ENCODE results near the gene PDGFA.

PDGFA gene

DNA sequence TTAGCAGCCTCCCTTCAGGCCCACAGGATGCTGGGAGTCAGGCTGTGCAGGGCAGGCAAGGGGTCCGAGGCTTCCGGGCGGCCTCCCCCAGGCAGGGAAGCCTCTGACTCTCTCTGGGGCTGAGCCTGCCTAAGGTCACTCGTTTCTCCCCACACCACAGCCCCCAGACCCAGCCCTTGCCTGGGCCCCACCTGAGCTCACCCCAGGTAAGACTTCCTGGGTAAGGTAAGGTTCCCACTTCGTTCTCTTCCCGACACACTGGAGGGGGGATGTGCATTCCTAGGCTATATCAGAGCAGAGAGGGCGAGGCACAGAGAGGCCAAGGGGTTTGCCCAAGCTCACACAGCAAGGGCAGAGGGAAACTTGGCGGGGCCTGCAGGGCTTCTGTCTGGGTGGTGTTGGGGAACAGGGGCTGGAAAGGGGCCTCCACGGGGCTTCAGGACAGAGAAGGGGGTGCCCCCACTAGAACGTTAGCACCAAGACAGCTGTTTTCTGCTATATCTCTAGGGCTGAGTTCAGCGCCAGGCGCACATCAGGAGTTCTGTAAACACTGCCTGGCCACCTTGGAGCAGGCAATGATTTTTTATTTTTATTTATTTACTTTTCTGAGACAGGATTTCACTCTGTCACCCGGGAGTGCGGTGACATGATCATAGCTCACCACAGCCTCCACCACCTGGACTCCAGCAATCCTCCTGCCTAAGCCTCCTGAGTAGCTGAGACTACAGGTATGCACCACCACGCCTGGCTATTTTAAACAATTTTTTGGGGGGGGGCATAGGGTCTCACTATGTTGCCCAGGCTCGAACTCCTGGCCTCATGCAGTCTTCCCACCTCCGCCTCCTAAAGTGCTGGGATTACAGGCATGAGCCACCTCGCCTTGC, 24.9 kb upstream of the PDGFA start:
- no peak overlapping the region for H3K4me3 ChIP-seq (ENCODE audit: low read depth, low read length)
- TF ChIP-seq, protein P1, sequence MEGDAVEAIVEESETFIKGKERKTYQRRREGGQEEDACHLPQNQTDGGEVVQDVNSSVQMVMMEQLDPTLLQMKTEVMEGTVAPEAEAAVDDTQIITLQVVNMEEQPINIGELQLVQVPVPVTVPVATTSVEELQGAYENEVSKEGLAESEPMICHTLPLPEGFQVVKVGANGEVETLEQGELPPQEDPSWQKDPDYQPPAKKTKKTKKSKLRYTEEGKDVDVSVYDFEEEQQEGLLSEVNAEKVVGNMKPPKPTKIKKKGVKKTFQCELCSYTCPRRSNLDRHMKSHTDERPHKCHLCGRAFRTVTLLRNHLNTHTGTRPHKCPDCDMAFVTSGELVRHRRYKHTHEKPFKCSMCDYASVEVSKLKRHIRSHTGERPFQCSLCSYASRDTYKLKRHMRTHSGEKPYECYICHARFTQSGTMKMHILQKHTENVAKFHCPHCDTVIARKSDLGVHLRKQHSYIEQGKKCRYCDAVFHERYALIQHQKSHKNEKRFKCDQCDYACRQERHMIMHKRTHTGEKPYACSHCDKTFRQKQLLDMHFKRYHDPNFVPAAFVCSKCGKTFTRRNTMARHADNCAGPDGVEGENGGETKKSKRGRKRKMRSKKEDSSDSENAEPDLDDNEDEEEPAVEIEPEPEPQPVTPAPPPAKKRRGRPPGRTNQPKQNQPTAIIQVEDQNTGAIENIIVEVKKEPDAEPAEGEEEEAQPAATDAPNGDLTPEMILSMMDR (IDR thresholded peaks at IDR 0.05; ENCODE audit: low read depth, low read length) = no peak
- DNase-seq (ENCODE audit: low read depth, low spot score) = no peak
- in situ Hi-C loops (cut with HindIII; ENCODE audit: low sequenced_read_pairs) = no loop called here

DNA sequence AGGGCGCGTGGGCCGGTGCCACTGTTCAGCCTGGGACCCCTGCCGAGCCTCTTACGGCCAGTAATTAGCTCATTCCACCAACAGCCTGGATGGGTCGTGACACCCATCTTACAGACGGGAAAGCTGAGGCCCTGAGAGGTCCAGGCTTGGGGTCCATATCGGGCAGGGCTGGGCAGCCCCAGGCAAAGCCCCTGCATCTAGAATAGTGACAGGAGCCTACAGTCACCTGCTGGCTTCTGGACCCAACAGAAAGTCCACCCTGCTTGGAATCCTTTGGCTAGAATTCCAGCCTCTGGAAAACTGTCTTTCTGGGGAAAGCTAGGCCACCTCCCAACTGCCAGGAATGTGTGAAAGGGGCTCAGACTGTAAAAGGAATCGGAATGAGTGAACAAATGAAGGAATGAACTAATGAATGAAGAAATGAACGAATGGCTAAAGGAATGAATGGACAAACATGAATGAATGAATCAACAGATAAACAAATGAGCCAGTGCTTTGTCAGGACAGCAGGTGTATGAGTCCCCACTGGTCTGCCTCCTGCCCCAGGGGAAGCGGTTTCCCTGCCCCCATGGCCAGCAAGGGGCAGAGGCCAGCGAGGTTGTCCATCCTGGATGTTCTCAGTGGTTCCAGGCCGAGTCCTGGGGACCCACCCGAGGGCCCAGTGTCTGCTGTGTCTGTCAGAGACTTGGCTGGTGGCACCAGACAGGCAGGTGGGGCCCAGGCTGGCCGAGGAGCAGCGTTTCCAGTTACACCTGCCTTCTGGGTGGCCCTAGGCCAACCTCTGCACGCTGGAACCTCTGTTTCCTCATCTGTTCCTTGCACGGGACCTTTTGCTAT, 24.1 kb upstream of the PDGFA start:
- in situ Hi-C loops (cut with HindIII; ENCODE audit: low sequenced_read_pairs) = no loop called here
- no peak overlapping the region for H3K4me3 ChIP-seq (ENCODE audit: low read depth, low read length)
- no peak for DNase-seq (ENCODE audit: low read depth, low spot score)
- TF ChIP-seq, protein P1 (IDR thresholded peaks at IDR 0.05; ENCODE audit: low read depth, low read length) = no peak

DNA sequence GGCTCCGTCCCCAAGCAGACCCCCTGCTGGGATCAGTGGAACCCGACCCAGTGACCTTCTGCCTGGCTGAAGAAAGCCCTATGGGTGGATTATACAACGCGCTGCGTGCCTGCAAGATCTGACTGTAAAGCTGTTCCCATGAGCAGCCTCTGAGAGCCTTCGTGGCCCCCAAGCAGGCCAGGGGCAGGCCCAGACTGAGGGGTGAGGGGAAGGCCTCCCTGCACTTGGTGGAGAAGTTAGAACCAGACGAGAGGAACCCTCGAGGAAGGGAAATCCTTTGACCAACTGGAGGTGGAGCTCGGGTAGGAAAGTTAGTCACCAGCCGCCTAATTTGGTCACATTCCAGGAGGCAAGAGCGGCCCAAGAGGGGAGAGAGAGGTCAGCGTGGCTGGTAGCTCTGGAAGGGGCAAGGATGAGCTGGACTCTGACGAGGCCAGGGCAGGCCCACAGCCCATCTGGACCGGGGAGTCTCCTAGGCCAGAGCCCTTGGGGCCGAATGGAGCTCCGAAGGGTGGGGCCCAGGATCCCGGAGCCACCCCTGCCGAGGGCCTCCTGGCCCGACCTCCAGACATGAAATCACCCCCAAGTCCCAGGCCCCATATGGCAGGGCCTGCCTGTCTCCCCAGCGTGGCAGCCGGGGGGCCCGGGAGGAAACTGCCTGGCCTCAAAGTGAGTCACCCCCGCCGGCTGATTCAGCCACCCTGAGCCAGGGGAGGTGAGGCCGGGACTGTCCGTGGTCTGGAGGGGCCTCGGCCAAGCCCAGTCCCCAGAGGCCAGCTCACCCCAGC, 23.3 kb upstream of the PDGFA start:
- in situ Hi-C loops (cut with HindIII; ENCODE audit: low sequenced_read_pairs) = no loop called here
- DNase-seq (ENCODE audit: low read depth, low spot score) = peak; percentile 89
- H3K4me3 ChIP-seq (ENCODE audit: low read depth, low read length) = no peak overlapping the region
- TF ChIP-seq, protein P1 (IDR thresholded peaks at IDR 0.05; ENCODE audit: low read depth, low read length) = no peak

GRCh38 chr7:542131-542712, 22.6 kb upstream of the PDGFA start:
- no peak for DNase-seq (ENCODE audit: low read depth, low spot score)
- in situ Hi-C loops (cut with HindIII; ENCODE audit: low sequenced_read_pairs) = no loop called here
- no peak overlapping the region for H3K4me3 ChIP-seq (ENCODE audit: low read depth, low read length)
- TF ChIP-seq, protein P1 (IDR thresholded peaks at IDR 0.05; ENCODE audit: low read depth, low read length) = no peak

DNA sequence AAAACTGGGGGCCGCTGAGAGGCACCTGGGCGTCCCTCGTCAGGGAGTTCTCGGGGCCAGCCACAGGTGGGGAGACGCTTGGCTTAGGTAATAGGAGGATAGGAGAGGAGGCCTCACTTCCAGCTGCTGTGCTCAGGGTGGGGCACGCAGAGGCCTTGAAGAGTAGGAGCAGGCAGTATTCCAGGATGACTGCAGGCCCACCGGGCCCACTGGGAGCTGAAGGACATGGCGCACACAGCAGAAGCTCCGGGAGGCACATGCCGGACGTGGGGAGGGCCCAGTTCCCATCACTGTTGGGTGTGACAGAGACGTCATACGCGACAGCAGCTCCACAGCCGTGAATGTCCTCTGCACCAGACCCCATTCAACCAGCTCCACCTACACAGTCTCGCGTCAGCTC, 22.0 kb upstream of the PDGFA start:
- H3K4me3 ChIP-seq (ENCODE audit: low read depth, low read length) = no peak overlapping the region
- DNase-seq (ENCODE audit: low read depth, low spot score) = no peak
- TF ChIP-seq, protein P1 (IDR thresholded peaks at IDR 0.05; ENCODE audit: low read depth, low read length) = no peak
- in situ Hi-C loops (cut with HindIII; ENCODE audit: low sequenced_read_pairs) = no loop called here

DNA sequence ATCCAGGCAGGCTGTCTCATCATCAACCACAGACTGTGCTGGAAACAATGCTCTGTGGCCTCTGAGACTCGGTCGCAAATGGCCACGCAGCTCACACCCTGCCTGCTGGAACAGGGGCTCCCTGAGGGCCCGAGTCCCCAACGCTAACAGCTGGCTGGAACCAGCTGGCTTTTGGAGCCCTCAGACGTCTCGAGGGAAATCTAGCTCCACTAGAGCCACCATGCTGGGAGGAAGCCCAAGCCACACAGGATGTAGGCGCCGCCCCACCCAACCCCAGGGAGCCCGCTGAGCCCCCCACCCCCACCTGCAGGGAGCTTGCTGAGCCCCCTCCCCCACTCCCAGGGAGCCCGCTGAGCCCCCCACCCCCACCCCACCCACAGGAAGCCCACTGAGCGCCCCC, 21.4 kb upstream of the PDGFA start:
- no peak overlapping the region for H3K4me3 ChIP-seq (ENCODE audit: low read depth, low read length)
- DNase-seq (ENCODE audit: low read depth, low spot score) = no peak
- TF ChIP-seq, protein P1 (IDR thresholded peaks at IDR 0.05; ENCODE audit: low read depth, low read length) = no peak
- in situ Hi-C loops (cut with HindIII; ENCODE audit: low sequenced_read_pairs) = no loop called here

Measured in astrocyte of the spinal cord (primary cell).